DMS153 treated with DMSO at 0.1 percent for 48 hours (cell line): ENCODE results near the gene RABGEF1.
"Not testable (repeated sequence)": the region's sequence is repeated elsewhere in the genome, so short reads cannot be mapped to it uniquely, and the experiment has no call there.

Experiments used
- DNase-seq: peaks from one replicate; lab custom pipeline; 2025; ENCODE audit not compliant: unreplicated experiment; lab: John Stamatoyannopoulos, UW

RABGEF1 gene

DNA sequence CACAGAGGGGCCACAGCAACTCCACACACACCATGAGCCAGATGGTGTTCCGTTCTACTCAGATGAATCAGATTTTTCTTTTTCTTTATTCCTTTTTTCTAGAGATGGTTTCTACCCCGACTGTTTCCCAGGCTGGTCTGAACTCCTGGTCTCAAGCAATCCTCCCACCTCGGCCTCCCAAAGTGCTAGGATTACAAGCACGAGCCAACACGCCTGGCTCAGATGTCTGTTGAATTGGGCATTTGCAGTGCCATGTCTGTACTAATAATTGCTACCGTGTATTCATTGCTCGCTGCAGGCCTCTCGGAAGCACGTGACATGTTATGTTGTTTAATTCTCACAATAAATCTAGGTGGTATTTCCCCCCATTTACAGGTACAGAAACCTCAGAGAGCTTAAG lies 67.2 kb downstream of the RABGEF1 start:
- DNase-seq = no peak

GRCh38 chr7:66810716-66811115 lies 70.2 kb downstream of the RABGEF1 start:
- DNase-seq = no peak

- not testable (repeated sequence) for DNase-seq
Observed at GRCh38 chr7:66815186-66815875, 74.8 kb downstream of the RABGEF1 start.

DNA sequence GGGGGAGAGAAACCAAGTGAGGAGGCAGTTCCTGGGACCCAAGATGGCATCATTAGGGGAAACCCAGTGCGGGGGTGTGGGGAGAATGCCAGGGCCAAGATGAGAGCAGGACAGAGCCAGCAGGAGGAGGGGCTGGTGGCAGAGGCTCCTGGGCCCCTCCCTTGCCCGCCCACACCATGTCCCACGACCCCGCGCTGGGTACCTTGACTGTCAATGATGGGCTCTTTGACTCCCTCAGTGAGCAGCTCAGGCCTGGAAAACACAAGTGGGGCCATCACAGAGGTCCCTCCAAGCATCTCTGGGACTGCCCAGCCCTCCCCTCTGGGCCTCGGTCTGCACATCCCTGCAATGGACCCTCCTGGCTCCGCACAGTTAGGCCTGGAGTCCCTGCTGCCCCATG lies 75.4 kb downstream of the RABGEF1 start:
- DNase-seq = no peak

GRCh38 chr7:66816658-66817057 lies 76.1 kb downstream of the RABGEF1 start:
- DNase-seq = not testable (repeated sequence)

GRCh38 chr7:66817208-66817795 lies 76.8 kb downstream of the RABGEF1 start:
- not testable (repeated sequence) for DNase-seq

DNA sequence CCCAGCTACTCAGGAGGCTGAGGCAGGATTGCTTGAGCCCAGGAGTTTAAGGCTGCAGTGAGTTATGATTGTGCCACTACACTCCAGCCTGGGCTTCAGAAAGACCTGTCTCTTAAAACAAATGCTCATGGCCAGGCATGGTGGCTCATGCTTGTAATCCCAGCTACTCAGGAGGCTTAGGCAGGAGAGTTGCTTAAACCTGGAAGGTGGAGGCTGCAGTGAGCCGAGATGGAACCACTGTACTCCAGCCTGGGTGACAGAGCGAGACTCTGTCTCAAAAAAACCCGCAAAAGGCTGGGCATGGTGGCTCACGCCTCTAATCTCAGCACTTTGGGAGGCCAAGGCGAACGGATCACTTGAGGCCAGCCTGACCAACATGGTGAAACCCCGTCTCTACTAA lies 77.4 kb downstream of the RABGEF1 start:
- DNase-seq = not testable (repeated sequence)

DNA sequence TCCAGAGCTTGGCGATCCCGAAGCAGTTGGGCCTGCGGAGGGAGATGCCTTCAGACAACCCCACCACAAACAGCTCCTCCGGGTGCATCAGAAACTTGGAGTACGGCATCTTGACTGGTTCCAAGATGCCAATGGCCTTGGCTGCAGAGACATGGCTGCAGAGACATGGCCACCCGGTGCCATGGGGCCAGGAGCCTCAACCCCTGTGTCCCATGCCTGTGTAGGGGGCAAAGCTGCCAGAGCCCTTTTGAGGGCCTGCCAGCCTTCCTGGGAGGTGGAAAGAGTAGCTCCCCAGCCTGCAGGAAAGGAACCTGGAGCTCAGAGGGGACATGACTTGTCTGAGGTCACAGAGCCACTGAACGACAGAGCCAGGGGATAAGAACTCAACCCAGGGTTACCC lies 83.5 kb downstream of the RABGEF1 start:
- no peak for DNase-seq

DNA sequence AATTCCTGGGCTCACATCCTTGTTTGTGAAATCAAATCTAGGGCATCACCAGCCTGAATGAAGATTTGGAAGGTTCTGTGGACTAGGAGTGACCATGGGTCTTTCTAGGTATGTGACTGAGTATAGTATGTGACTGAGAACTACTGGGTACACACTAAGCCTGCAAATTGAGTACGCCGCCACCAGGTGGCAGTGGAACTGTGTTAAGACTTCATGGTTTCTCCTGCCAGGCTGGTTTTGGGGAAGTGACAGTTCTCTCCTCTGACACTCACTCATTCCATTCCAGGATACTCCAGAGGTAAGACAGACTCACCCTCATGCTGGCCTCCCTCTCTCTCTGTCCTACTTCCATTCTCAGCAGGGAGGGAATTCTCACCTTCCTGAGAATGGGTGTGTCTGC lies 85.0 kb downstream of the RABGEF1 start:
- not testable (repeated sequence) for DNase-seq

GRCh38 chr7:66826649-66827048 lies 86.1 kb downstream of the RABGEF1 start:
- DNase-seq = no peak

DNA sequence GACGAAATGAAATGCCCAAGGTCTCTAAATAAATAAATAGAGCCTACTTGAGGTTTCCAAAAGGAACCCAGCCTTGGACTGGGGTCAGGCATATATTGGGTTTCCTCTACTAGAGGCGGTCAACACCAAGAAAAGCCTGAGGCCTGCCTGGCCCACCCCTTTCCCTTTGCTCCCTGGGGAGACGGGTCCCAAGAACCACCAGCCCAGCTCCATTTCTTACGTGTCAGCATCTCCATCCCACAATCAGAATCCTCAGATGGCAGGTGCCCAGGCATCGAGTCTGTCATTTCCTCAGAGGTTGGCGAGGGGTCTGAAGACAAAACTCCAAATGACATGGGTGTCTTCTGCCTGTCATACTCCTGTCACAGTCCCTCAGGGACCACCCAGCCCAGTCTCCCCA lies 90.4 kb downstream of the RABGEF1 start:
- not testable (repeated sequence) for DNase-seq

- no peak for DNase-seq
Observed at GRCh38 chr7:66832531-66833351, 92.2 kb downstream of the RABGEF1 start.

GRCh38 chr7:66837007-66837406 lies 96.5 kb downstream of the RABGEF1 start:
- no peak for DNase-seq

DNA sequence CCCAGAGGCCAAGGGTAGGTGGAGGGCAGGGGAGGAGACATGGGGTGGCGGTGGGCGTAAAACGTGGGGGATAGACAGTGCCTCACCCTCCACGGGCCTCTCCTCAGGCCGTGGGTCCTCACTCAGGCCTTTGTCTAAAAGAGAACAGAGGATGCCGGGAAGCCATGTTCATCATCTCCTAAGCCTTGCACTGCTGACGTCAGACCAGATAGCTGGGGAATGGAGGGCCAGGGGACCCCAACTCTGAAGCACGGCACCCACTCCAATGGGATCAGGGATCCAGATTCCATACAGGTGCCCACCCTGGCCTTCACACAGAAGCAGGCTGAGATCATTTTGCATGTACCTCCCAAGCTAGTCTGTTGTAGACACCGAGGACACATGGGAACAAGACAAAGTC lies 97.1 kb downstream of the RABGEF1 start:
- DNase-seq = no peak

- DNase-seq = no peak
Observed at GRCh38 chr7:66839814-66840213, 99.3 kb downstream of the RABGEF1 start.

- no peak for DNase-seq
Observed at GRCh38 chr7:66840316-66840715, 99.8 kb downstream of the RABGEF1 start.

DNA sequence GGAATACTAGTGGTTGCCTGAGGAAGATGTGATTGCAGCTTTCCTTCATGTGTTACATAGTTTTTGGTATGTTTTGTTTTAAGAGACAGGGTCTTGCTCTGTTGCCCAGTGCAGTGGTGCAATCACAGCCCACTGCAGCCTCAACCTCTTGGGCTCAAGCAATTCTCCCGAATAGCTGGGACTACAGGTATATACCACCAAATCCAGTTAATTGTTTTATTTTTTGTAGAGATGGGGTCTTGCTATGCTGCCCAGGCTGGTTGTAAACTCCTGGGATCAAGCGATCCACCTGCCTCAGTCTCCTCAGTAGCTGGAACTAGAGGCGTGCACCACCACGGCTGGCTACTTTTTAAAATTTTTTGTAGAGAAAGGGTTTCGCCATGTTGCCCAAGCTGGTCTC lies 101.4 kb downstream of the RABGEF1 start:
- no peak for DNase-seq

DNA sequence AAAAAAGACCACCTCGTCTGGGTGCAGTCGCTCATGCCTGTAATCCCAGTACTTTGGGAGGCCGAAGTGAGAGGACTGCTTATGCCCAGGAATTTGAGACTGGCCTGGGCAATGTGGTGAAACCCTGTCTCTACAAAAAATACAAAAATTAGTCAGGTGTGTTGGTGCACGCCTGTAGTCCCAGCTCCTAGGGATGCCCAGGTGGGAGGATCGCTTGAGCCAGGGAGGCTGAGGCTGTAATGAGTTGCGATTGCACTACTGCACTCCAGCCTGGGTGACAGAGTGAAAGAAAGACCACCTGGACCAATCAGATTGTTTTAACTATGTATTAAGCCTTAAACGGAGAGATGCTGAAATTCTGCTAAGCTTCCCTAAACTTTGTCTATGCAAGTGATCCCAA lies 103.0 kb downstream of the RABGEF1 start:
- DNase-seq = not testable (repeated sequence)

- DNase-seq = peak; percentile 90
Observed at GRCh38 chr7:66844552-66845378, 104.2 kb downstream of the RABGEF1 start.

GRCh38 chr7:66845379-66846095 lies 105.0 kb downstream of the RABGEF1 start:
- no peak for DNase-seq

GRCh38 chr7:66846096-66846445 lies 105.5 kb downstream of the RABGEF1 start:
- not testable (repeated sequence) for DNase-seq
